PC-9 (cell line): ENCODE measurements around the gene C11orf65.

Source experiments
- CTCF ChIP-seq: fragments of 200-600 bp; sonication (generic); conservative IDR thresholded peaks from 2 replicates; pipeline ENCODE4 v1.6.1; 2017; ENCODE audit warnings: mixed run types, antibody characterized with exemption, mild to moderate bottlenecking, moderate library complexity
- EZH2 ChIP-seq: fragments of 200-600 bp; sonication (generic); IDR thresholded peaks from 2 replicates; pipeline ENCODE4 v1.8.0; 2017; ENCODE audit warnings: antibody characterized with exemption, low read depth

DNA sequence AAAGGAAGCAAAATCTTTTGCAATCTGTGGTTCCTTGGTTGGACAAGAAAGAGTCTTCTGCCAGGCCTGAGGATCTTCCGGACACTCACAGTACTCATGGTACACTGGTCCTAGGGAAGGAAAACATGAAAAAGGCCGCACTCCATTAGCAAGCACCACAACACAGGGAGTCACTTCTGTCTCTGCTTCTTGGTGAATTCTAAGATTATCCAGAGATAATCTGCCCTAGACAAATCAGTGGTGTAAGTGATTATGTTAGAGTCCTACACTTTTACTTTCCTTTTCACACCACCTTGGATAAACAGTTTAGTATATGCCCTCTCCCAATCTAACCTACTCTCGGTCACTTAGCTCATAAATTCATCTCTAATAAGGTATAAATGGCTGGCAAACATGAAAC lies 19.0 kb upstream of the C11orf65 start:
- TF ChIP-seq CTCF (no peak), EZH2 (no peak)
